ENCODE results near the gene DNAL4.

Gene DNAL4

GRCh38 chr22:38832005-38832978, 38.3 kb upstream of the DNAL4 start:
- TF ChIP-seq, protein P1, sequence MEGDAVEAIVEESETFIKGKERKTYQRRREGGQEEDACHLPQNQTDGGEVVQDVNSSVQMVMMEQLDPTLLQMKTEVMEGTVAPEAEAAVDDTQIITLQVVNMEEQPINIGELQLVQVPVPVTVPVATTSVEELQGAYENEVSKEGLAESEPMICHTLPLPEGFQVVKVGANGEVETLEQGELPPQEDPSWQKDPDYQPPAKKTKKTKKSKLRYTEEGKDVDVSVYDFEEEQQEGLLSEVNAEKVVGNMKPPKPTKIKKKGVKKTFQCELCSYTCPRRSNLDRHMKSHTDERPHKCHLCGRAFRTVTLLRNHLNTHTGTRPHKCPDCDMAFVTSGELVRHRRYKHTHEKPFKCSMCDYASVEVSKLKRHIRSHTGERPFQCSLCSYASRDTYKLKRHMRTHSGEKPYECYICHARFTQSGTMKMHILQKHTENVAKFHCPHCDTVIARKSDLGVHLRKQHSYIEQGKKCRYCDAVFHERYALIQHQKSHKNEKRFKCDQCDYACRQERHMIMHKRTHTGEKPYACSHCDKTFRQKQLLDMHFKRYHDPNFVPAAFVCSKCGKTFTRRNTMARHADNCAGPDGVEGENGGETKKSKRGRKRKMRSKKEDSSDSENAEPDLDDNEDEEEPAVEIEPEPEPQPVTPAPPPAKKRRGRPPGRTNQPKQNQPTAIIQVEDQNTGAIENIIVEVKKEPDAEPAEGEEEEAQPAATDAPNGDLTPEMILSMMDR (IDR thresholded peaks at IDR 0.05), result no peak
- no peak overlapping the region for H3K4me3 ChIP-seq
- no peak overlapping the region for H3K27ac ChIP-seq
- DNase-seq (ENCODE audit: low spot score), result no peak

DNA sequence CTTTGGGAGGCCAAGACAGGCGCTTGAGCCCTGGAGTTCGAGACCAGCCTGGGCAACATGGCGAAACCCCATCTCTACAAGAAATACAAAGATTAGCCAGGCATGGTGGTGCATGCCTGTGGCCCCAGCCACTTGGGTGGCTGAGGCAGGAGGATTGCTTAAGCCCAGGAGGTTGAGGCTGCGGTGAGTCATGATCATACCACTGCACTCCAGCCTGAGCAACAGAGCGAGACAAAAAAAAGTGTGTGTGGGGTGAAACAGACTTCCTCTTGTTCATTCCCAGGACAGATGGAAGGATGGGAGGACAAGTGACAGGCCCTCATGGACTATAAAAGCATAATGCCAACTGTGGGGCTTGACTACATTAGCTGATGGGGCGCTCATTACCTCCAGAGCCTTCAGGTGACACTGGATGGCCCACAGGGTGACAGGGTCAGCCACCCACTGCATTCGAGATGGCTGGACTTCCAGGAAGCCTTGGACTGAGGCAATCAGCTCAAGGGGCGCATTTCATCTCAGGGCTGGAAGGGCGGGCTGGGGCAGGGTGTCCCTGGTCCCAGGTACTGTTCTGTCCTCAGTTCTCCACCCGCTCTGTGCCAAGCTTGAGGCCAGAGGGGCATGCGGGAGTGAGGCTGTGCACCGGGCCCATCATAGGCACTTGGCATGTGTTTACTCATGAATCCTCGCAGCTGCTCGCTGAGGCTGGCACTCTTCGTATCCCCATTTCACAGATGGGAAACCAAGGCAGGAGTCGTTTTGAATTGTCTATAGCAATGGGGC, 37.4 kb upstream of the DNAL4 start:
- Histone ChIP-seq H3K27ac (no peak overlapping the region), H3K4me3 (no peak overlapping the region)
- TF ChIP-seq, protein P1 (IDR thresholded peaks at IDR 0.05), result no peak
- DNase-seq (ENCODE audit: low spot score), result no peak

DNA sequence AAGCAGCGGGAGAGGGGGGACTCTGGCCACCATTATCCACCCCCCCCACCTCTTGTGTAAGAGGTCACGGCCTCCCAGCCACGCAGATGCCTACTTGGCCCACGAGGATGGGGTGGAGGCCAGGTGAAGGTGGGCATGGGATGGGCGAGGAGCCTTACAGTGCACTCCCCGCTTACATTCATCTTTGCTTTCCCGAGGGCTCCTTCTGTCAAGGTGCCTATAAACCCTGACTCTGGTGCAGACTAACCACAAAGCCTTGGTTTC, 36.8 kb upstream of the DNAL4 start:
- TF ChIP-seq, protein P1 (IDR thresholded peaks at IDR 0.05), result no peak
- Histone ChIP-seq H3K27ac (no peak overlapping the region), H3K4me3 (no peak overlapping the region)
- DNase-seq (ENCODE audit: low spot score), result no peak

GRCh38 chr22:38830026-38830844, 36.3 kb upstream of the DNAL4 start:
- H3K27ac ChIP-seq, result no peak overlapping the region
- H3K4me3 ChIP-seq, result no peak overlapping the region
- no peak for DNase-seq (ENCODE audit: low spot score)

DNA sequence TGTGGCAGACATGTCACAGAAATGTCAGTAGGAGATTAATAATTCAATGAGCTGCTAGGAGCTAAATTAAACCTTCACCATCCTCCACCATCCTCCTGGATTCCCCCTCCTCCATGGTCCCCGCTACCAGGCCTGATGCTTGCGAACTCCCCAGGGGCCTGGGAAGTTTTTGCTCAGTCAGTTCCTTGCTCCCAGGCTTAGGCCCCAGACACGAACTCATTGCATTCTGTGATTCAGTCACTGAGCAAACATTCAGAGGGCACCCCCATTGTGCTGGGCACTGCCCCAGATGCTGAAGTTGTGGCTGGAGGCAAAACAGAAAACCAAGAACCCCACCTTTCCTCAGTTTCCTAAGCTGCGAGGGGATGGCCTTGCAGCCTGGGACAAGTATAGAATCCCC, 35.5 kb upstream of the DNAL4 start:
- Histone ChIP-seq H3K4me3 (no peak overlapping the region), H3K27ac (no peak overlapping the region)
- TF ChIP-seq, protein P1 (IDR thresholded peaks at IDR 0.05), result no peak
- DNase-seq (ENCODE audit: low spot score), result no peak

More at GRCh38 chr22:38830026-38830844, 36.3 kb upstream of the DNAL4 start:
- TF ChIP-seq, protein P1 (IDR thresholded peaks at IDR 0.05), result no peak

DNA sequence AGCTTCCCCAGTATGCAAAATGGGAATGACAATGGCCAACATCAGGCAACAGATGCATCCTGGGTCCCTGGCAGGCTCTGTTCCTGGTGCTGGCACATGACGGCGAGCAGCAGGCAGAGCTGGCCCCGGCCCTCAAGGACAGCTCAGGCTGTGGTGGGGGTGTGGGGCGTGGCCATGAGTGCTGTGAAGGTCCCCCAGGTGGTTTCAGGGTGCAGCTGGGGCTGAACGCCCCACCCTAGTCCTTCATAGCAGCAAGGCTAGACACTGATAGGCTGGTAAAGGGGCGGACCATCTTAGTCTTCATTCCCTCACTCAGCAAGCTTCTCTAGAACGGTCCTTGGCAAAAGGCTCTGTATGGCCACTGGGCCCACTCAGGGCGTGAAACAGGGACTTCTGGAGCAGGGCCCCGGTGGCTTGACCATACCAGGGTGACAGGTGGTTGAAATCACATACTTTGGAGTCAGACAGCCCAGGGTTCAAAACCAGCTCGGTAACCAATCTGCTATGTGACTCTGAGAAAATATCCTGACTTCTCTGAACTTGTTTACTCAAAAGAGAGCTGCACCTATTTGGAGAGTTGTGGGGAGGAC, 34.8 kb upstream of the DNAL4 start:
- Histone ChIP-seq H3K27ac (no peak overlapping the region), H3K4me3 (no peak overlapping the region)
- TF ChIP-seq, protein P1 (IDR thresholded peaks at IDR 0.05), result no peak
- no peak for DNase-seq (ENCODE audit: low spot score)
